ENCODE results near the gene PTX3. TPM values are rescaled to one million over a fixed set of nuclear protein-coding genes. Genes with fewer than 3 reads are reported as not detected.

PTX3 gene
- total and polyA plus RNA-seq, 8 donors, result 1.0 to 5.0 (median 2.9) TPM

- WGBS, 2 donors, result 91 to 96% methylated on average over 4 of the region's 4 CpGs
- no peaks in the 10 kb centered on the region for H3K36me3 ChIP-seq
Measured at GRCh38 chr3:157392104-157392503, 44.5 kb upstream of the PTX3 start.

GRCh38 chr3:157393113-157393512 lies 43.5 kb upstream of the PTX3 start:
- Histone ChIP-seq H3K27me3 (no peaks in the 10 kb centered on the region), H3K4me3 (no peak overlapping the region), H3K4me1 (no peaks in the 10 kb centered on the region), H3K27ac (no peak overlapping the region), H3K36me3 (no peaks in the 10 kb centered on the region), H3K9me3 (no peaks in the 10 kb centered on the region)
- intact Hi-C loops (cut with DNase I), result no loop called here
- ATAC-seq (no peak), FAIRE-seq (no peak), DNase-seq (no peak)
- no peak for TF ChIP-seq CTCF (IDR thresholded peaks at IDR 0.05)

More at GRCh38 chr3:157392104-157392503, 44.5 kb upstream of the PTX3 start:
- TF ChIP-seq CTCF (IDR thresholded peaks at IDR 0.05), result no peak
- Histone ChIP-seq H3K27me3 (no peaks in the 10 kb centered on the region), H3K4me3 (no peak overlapping the region), H3K27ac (no peak overlapping the region), H3K9me3 (no peaks in the 10 kb centered on the region), H3K4me1 (no peaks in the 10 kb centered on the region)
- no peak for DNase-seq
- ATAC-seq, result no peak
- FAIRE-seq, result no peak
- intact Hi-C loops (cut with DNase I), result no loop called here

DNA sequence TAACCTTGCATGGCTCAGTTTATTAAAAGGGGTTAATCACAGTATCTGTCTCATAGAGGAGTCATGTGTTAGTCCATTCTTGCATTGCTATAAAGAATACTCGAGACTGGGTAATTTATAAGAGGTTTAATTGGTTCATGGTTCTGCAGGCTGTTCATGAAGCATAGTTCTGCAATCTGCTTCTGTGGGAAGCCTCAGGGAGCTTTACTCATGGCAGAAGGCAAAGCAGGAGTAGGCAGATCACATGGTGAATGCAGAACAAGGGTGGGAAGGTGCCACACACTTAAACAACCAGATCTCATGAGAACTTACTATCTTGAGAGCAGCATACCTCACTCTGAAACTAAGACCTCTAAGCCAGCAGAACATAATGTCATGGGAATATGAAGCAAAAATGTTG lies 42.2 kb upstream of the PTX3 start:
- 57 to 67% methylated on average over 1 of the region's 1 CpG for WGBS, 2 donors
- no peak for FAIRE-seq
- no peak for DNase-seq
- intact Hi-C loops (cut with DNase I), result no loop called here
- no peak for ATAC-seq
- no peaks in the 10 kb centered on the region for H3K9me3 ChIP-seq
- H3K27me3 ChIP-seq, result no peaks in the 10 kb centered on the region
- H3K4me3 ChIP-seq, result no peak overlapping the region
- no peaks in the 10 kb centered on the region for H3K4me1 ChIP-seq
- no peak overlapping the region for H3K27ac ChIP-seq
- no peaks in the 10 kb centered on the region for H3K36me3 ChIP-seq
- no peak for TF ChIP-seq CTCF (IDR thresholded peaks at IDR 0.05)

GRCh38 chr3:157398598-157398997 lies 38.1 kb upstream of the PTX3 start:
- Histone ChIP-seq H3K36me3 (no peaks in the 10 kb centered on the region), H3K27me3 (no peaks in the 10 kb centered on the region), H3K27ac (no peak overlapping the region), H3K4me3 (no peak overlapping the region), H3K9me3 (no peaks in the 10 kb centered on the region), H3K4me1 (no peaks in the 10 kb centered on the region)
- no peak for FAIRE-seq
- WGBS, 2 donors, result 96 to 97% methylated on average over 3 of the region's 3 CpGs
- TF ChIP-seq CTCF (IDR thresholded peaks at IDR 0.05), result no peak
- intact Hi-C loops (cut with DNase I), result no loop called here
- no peak for DNase-seq
- ATAC-seq, result no peak

DNA sequence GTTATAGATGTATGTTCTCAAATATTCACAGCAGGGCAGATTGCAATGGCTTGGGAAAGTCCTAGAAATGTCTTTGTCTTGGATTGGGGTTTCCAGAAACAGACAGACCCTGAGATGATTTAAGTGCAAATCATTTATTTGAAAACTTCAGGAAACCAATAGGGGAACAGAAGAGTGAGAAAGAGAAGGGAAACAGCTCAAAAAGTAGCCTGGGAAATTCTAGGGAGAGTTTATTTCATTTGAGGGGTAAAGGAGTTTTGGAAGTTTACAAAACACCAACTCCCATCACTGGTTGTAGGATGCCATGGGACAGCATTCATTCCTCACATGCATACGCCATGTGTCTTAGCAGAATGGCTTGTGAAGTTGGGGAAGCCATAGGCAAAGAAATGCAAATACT lies 32.3 kb upstream of the PTX3 start:
- no peaks in the 10 kb centered on the region for H3K4me1 ChIP-seq
- DNase-seq (no peak), FAIRE-seq (no peak), ATAC-seq (no peak)
- H3K27ac ChIP-seq, result no peak overlapping the region
- no peaks in the 10 kb centered on the region for H3K9me3 ChIP-seq
- intact Hi-C loops (cut with DNase I), result no loop called here
- no peak for TF ChIP-seq CTCF (IDR thresholded peaks at IDR 0.05)
- H3K27me3 ChIP-seq, result no peaks in the 10 kb centered on the region
- no peak overlapping the region for H3K4me3 ChIP-seq
- no peaks in the 10 kb centered on the region for H3K36me3 ChIP-seq
- 50 to 94% methylated on average over 1 of the region's 1 CpG for WGBS, 2 donors
